Measurements from ENCODE around the gene CALML3. TPM values are rescaled to one million over a fixed set of nuclear protein-coding genes. Genes with fewer than 3 reads are reported as not detected.

The CALML3 gene
- total and polyA plus RNA-seq, 10 of the 15 experiments (the other 5 are each of a cell fraction or from before 2014, with no cell fraction given): not detected

DNA sequence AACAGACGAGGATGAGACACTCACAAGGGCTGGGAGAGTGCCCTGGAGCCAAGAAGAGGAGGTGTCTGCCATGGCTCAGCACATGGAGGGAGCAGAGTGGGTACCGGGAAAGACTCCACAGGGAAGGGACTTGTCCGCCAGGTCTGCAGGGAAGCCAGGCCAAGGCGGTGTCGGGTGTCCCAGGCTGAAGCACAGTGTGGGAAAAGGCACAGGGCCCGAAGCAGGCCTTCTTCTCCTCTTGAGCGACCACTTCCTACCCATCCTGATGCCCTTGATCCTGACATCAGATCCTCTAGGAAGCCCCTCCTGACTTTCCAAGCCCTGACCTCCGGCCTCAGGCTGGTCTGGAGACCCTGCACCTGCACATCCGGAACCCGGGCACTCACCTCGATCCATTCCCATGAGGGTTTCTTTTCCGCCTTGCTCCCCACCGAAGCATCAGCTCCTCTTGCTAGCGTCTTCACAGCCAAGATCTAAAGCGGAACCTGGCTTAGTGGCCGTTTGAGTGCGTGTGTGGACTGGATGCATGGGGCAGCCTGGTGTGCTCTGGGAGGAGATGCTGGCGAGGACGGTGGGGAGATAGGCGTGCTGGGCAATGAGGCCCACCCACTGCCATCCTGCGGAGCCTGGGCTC is 8.5 kb downstream of the CALML3 start:
- no peak overlapping the region for H3K27ac ChIP-seq (ENCODE audit: control insufficient read depth, insufficient read depth)
- H3K4me3 ChIP-seq: no peak overlapping the region
- intact Hi-C loops (cut with micrococcal nuclease; ENCODE audit: unreplicated experiment): no loop called here
- H3K9me3 ChIP-seq (replicated peaks; ENCODE audit: control insufficient read depth, insufficient read depth, low read length): no peaks in the 10 kb centered on the region
- H4K20me1 ChIP-seq (ENCODE audit: control insufficient read depth, insufficient read depth): no peaks in the 10 kb centered on the region
- ChIA-PET POLR2A (no interaction called here), RAD21 (ENCODE audit: unreplicated experiment) (no interaction called here), SMC1A (ENCODE audit: uncharacterized antibody, unreplicated experiment) (no interaction called here), CTCF (no interaction called here)
- no peaks in the 10 kb centered on the region for H3K79me2 ChIP-seq (ENCODE audit: control insufficient read depth, insufficient read depth, low read length)
- 44% methylated on average over 21 of the region's 21 CpGs for WGBS (ENCODE audit: insufficient coverage, insufficient replicate concordance, low lambda C conversion rate, missing lambda C conversion rate)
- ATAC-seq (no peak), DNase-seq (ENCODE audit: low read depth, low spot score) (no peak), FAIRE-seq (no peak)
- no peaks in the 10 kb centered on the region for H3K36me3 ChIP-seq (ENCODE audit: control insufficient read depth in 2 of 2, insufficient read depth in 2 of 2, low read length in 1 of 2)
- in situ Hi-C loops (cut with MboI): no loop called here
- H3K9ac ChIP-seq (ENCODE audit: control insufficient read depth, insufficient read depth, low read length): no peak overlapping the region
- peaks cover 2% of the 10 kb centered on the region in 2 experiments; a peak in 2 of 4 replicates for H3K27me3 ChIP-seq (replicated peaks in 1 of 2; ENCODE audit: control insufficient read depth in 2 of 2, insufficient read depth in 2 of 2, low read length in 1 of 2)
- BruUV-seq (replicated peaks): no TSS peak
- TF ChIP-seq SMC3 (IDR thresholded peaks at IDR 0.05; ENCODE audit: borderline replicate concordance, low read length) (no peak), MTA2 (IDR thresholded peaks at IDR 0.05; ENCODE audit: low read depth) (no peak), CREB1 (IDR thresholded peaks at IDR 0.05; ENCODE audit: low read depth) (no peak), HCFC1 (IDR thresholded peaks at IDR 0.05; ENCODE audit: low read length) (no peak)
- no peaks in the 10 kb centered on the region for H3K4me1 ChIP-seq (ENCODE audit: control insufficient read depth, insufficient read depth, low read length)
- no peak overlapping the region for H3K4me2 ChIP-seq (ENCODE audit: control insufficient read depth, insufficient read depth)
- no peak overlapping the region for H2AFZ ChIP-seq (ENCODE audit: control insufficient read depth, low read depth, low read length)

DNA sequence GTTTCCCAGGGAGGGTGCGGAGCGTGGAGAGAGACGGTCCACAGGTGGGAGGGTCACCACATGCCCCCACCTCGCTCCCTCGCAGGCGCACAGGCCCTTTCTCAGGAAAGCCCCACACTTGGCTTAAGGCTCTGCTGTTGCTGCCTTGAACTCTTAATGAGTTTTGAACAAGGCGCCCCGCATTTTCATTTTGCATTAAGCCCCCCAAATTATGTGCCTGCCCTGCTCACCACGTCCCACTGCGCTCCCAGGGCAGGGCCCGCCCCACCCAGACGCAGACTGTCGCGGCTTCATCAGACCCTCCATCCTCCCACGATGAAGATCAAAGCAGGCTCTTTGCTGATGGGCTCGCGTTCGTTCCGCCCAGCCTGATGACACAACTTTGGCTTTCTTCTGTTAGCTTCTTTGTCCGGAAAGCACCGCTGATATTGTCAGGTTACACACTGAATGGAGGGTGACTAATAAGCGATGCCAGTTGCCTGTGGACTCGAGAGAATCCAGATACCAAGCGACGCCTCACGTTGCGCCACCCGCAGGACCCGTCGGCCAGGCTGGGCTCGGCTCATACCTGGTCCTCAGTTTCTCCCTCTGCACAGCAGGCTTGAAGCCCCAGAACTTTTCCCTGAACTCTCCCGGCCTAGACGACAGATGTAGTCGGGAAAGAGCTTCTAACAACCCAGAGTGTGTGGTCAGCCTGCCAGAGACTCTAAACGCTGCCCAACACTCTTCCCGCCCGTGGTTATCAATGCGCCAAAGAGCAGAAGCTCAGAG is 9.5 kb downstream of the CALML3 start:
- in situ Hi-C loops (cut with MboI) (no loop called here), intact Hi-C loops (cut with micrococcal nuclease; ENCODE audit: unreplicated experiment) (no loop called here)
- no peak for ATAC-seq
- Histone ChIP-seq H2AFZ (ENCODE audit: control insufficient read depth, low read depth, low read length) (no peak overlapping the region), H3K4me2 (ENCODE audit: control insufficient read depth, insufficient read depth) (no peak overlapping the region), H4K20me1 (ENCODE audit: control insufficient read depth, insufficient read depth) (no peaks in the 10 kb centered on the region), H3K4me3 (no peak overlapping the region), H3K9me3 (replicated peaks; ENCODE audit: control insufficient read depth, insufficient read depth, low read length) (no peaks in the 10 kb centered on the region), H3K36me3 (ENCODE audit: control insufficient read depth in 2 of 2, insufficient read depth in 2 of 2, low read length in 1 of 2) (no peaks in the 10 kb centered on the region), H3K27me3 (replicated peaks in 1 of 2; ENCODE audit: control insufficient read depth in 2 of 2, insufficient read depth in 2 of 2, low read length in 1 of 2) (peaks cover 0 to 2% of the 10 kb centered on the region in 2 experiments; a peak in 2 of 4 replicates), H3K9ac (ENCODE audit: control insufficient read depth, insufficient read depth, low read length) (no peak overlapping the region), H3K4me1 (ENCODE audit: control insufficient read depth, insufficient read depth, low read length) (no peaks in the 10 kb centered on the region), H3K79me2 (ENCODE audit: control insufficient read depth, insufficient read depth, low read length) (no peaks in the 10 kb centered on the region), H3K27ac (ENCODE audit: control insufficient read depth, insufficient read depth) (no peak overlapping the region)
- TF ChIP-seq BRCA1 (IDR thresholded peaks at IDR 0.05; ENCODE audit: low read depth, low read length): no peak
- no peak for TF ChIP-seq NRF1 (conservative IDR thresholded peaks at IDR 0.05; ENCODE audit: low read depth, low read length)
- no peak for TF ChIP-seq PAX8 (IDR thresholded peaks at IDR 0.05)
- TF ChIP-seq, protein P1, sequence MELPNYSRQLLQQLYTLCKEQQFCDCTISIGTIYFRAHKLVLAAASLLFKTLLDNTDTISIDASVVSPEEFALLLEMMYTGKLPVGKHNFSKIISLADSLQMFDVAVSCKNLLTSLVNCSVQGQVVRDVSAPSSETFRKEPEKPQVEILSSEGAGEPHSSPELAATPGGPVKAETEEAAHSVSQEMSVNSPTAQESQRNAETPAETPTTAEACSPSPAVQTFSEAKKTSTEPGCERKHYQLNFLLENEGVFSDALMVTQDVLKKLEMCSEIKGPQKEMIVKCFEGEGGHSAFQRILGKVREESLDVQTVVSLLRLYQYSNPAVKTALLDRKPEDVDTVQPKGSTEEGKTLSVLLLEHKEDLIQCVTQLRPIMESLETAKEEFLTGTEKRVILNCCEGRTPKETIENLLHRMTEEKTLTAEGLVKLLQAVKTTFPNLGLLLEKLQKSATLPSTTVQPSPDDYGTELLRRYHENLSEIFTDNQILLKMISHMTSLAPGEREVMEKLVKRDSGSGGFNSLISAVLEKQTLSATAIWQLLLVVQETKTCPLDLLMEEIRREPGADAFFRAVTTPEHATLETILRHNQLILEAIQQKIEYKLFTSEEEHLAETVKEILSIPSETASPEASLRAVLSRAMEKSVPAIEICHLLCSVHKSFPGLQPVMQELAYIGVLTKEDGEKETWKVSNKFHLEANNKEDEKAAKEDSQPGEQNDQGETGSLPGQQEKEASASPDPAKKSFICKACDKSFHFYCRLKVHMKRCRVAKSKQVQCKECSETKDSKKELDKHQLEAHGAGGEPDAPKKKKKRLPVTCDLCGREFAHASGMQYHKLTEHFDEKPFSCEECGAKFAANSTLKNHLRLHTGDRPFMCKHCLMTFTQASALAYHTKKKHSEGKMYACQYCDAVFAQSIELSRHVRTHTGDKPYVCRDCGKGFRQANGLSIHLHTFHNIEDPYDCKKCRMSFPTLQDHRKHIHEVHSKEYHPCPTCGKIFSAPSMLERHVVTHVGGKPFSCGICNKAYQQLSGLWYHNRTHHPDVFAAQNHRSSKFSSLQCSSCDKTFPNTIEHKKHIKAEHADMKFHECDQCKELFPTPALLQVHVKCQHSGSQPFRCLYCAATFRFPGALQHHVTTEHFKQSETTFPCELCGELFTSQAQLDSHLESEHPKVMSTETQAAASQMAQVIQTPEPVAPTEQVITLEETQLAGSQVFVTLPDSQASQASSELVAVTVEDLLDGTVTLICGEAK (IDR thresholded peaks at IDR 0.05; ENCODE audit: borderline replicate concordance): no peak
- no peak for TF ChIP-seq ZNF622 (IDR thresholded peaks at IDR 0.05)
- TF ChIP-seq NBN (IDR thresholded peaks at IDR 0.05): no peak
- TF ChIP-seq TCF3 (IDR thresholded peaks at IDR 0.05; ENCODE audit: borderline replicate concordance, insufficient read depth, low read depth, low read length): no peak
- TF ChIP-seq SUZ12 (IDR thresholded peaks at IDR 0.05; ENCODE audit: unreplicated experiment): no peak
- CTCF ChIA-PET: no interaction called here
- RAD21 ChIA-PET (ENCODE audit: unreplicated experiment): no interaction called here
- 71% methylated on average over 38 of the region's 38 CpGs for WGBS (ENCODE audit: insufficient coverage, insufficient replicate concordance, low lambda C conversion rate, missing lambda C conversion rate)
- POLR2A ChIA-PET: no interaction called here
- BruUV-seq (replicated peaks): no TSS peak
- SMC1A ChIA-PET (ENCODE audit: uncharacterized antibody, unreplicated experiment): no interaction called here
- no peak for FAIRE-seq
- DNase-seq (ENCODE audit: low read depth, low spot score): no peak

Measured in GM12878 (cell line).